PFSK-1 (cell line): Measurements from ENCODE around the gene MDGA2.

ENCODE experiments used
- FOXP2 ChIP-seq: optimal IDR thresholded peaks from 2 replicates; pipeline ENCODE3; 2011; ENCODE audit warnings: borderline replicate concordance, control low read depth, inconsistent platforms; ENCODE audit not compliant: insufficient read depth; ENCODE audit errors: extremely low read length, extremely low read depth
- POLR2AphosphoS5 ChIP-seq: IDR thresholded peaks from 2 replicates; pipeline ENCODE4 v1.6.1; 2012; ENCODE audit warnings: low read depth, mild to moderate bottlenecking, control low read depth, low read length, moderate library complexity
- SIN3A ChIP-seq: IDR thresholded peaks from 2 replicates; pipeline ENCODE4 v1.6.1; 2012; ENCODE audit warnings: mild to moderate bottlenecking, low read length, moderate library complexity, borderline replicate concordance; ENCODE audit not compliant: insufficient read depth
- TAF1 ChIP-seq: IDR thresholded peaks from 2 replicates; pipeline ENCODE4 v1.6.1; 2012; ENCODE audit warnings: low read length, control low read depth, borderline replicate concordance; ENCODE audit not compliant: insufficient read depth
- TF ChIP-seq, protein P1 (sequence below), 2 experiments: IDR thresholded peaks; 2 replicates each; pipeline versions ENCODE4 v1.6.1 to v1.8.0; 2011 to 2012; ENCODE audit warnings: low read depth in 2 of 2, low read length in 2 of 2, control low read depth in 1 of 2, inconsistent platforms in 1 of 2, mild to moderate bottlenecking in 1 of 2, moderate library complexity in 1 of 2; ENCODE audit not compliant: insufficient read depth in 1 of 2

GRCh38 chr14:47085678-47086077 is 589.7 kb downstream of the MDGA2 start:
- TF ChIP-seq, protein P1, sequence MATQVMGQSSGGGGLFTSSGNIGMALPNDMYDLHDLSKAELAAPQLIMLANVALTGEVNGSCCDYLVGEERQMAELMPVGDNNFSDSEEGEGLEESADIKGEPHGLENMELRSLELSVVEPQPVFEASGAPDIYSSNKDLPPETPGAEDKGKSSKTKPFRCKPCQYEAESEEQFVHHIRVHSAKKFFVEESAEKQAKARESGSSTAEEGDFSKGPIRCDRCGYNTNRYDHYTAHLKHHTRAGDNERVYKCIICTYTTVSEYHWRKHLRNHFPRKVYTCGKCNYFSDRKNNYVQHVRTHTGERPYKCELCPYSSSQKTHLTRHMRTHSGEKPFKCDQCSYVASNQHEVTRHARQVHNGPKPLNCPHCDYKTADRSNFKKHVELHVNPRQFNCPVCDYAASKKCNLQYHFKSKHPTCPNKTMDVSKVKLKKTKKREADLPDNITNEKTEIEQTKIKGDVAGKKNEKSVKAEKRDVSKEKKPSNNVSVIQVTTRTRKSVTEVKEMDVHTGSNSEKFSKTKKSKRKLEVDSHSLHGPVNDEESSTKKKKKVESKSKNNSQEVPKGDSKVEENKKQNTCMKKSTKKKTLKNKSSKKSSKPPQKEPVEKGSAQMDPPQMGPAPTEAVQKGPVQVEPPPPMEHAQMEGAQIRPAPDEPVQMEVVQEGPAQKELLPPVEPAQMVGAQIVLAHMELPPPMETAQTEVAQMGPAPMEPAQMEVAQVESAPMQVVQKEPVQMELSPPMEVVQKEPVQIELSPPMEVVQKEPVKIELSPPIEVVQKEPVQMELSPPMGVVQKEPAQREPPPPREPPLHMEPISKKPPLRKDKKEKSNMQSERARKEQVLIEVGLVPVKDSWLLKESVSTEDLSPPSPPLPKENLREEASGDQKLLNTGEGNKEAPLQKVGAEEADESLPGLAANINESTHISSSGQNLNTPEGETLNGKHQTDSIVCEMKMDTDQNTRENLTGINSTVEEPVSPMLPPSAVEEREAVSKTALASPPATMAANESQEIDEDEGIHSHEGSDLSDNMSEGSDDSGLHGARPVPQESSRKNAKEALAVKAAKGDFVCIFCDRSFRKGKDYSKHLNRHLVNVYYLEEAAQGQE (IDR thresholded peaks at IDR 0.05; ENCODE audit: insufficient read depth in 1 of 2, low read depth in 2 of 2, low read length in 2 of 2) = no peak
- TF ChIP-seq POLR2AphosphoS5 (no peak), SIN3A (no peak), TAF1 (no peak), FOXP2 (no peak)
